K562 (cell line): ENCODE measurements around the gene LRRC3. TPM values are rescaled to one million over a fixed set of nuclear protein-coding genes. Genes with fewer than 3 reads are reported as not detected.
"Not testable (repeated sequence)": the region's sequence is repeated elsewhere in the genome, so short reads cannot be mapped to it uniquely, and the experiment has no call there.

Experiments
- ATAC-seq: fragments of 200-7000 bp; cut with Tn5 transposase; 3 replicates; pipeline ENCODE4 v1.9.1; 2020; ENCODE audit warnings: moderate library complexity
- BruUV-seq: library from RNA; stranded (reverse); fragments of 400-500 nt; replicated peaks from 2 replicates; lab custom pipeline; 2021; lab: Mats Ljungman, UMichigan
- CTCF ChIA-PET: fragments of 300-600 bp; formaldehyde crosslinking; extraction: SDS; loops from one replicate; lab custom pipeline; 2021; ENCODE audit warnings: low intra/inter-chr PET ratio; lab: Yijun Ruan, JAX
- POLR2A ChIA-PET: fragments of 300-600, 350-650 bp; sonication (Branson Sonifier 250); formaldehyde crosslinking; extraction: SDS; loops from one replicate; lab custom pipeline; 2021; ENCODE audit warnings: antibody characterized with exemption, inconsistent platforms; lab: Yijun Ruan, JAX
- DNase-seq, 4 experiments: peaks; one replicate each; pipeline versions ENCODE4 v3.0.0 to v3.0.0-alpha.2; 2011 to 2018; ENCODE audit warnings: low spot score in 3 of 4, mixed read lengths in 3 of 4; ENCODE audit errors: extremely low read depth in 1 of 4
- FAIRE-seq: peaks from 2 replicates; lab custom pipeline; 2011; peaks lifted over from hg19 to GRCh38; lab: Jason Lieb, UNC
- H2AFZ ChIP-seq: 2 replicates; pipeline ENCODE4 v1.6.0; 2011; ENCODE audit warnings: low read depth, low read length, control low read depth, inconsistent platforms
- H3K27ac ChIP-seq: fragments of 200-600 bp; 3 replicates; pipeline ENCODE4 v1.8.0; 2011; ENCODE audit warnings: low read depth, mild to moderate bottlenecking, control low read depth, inconsistent platforms, low read length, moderate library complexity, mixed read lengths; ENCODE audit errors: extremely low read depth
- H3K27me3 ChIP-seq, 2 experiments: fragments of 300-600 bp in 1 of 2; 2 replicates in 1 of 2; 3 replicates in 1 of 2; pipeline versions ENCODE4 v1.6.0 to v1.8.0; 2011; ENCODE audit warnings: inconsistent platforms in 2 of 2, low read length in 2 of 2, mild to moderate bottlenecking in 1 of 2, mixed read lengths in 1 of 2, moderate library complexity in 1 of 2; ENCODE audit not compliant: control insufficient read depth in 2 of 2, insufficient read depth in 2 of 2
- H3K36me3 ChIP-seq: fragments of 300-600 bp; 3 replicates; pipeline ENCODE4 v1.8.0; 2011; ENCODE audit warnings: mild to moderate bottlenecking, low read length, inconsistent platforms; ENCODE audit not compliant: control insufficient read depth, insufficient read depth
- H3K4me1 ChIP-seq, 2 experiments: fragments of 200-600 bp in 1 of 2; replicated peaks in 1 of 2; 2 replicates in 1 of 2; 3 replicates in 1 of 2; pipeline versions ENCODE4 v1.5.1 to v1.8.0; 2011; ENCODE audit warnings: inconsistent platforms in 2 of 2, low read length in 2 of 2, mild to moderate bottlenecking in 1 of 2, mixed read lengths in 1 of 2, moderate library complexity in 1 of 2; ENCODE audit not compliant: control insufficient read depth in 2 of 2, insufficient read depth in 2 of 2
- H3K4me2 ChIP-seq: 2 replicates; pipeline ENCODE4 v1.6.1; 2011; ENCODE audit warnings: low read length, control low read depth, inconsistent platforms, mixed read lengths; ENCODE audit not compliant: insufficient read depth
- H3K4me3 ChIP-seq: fragments of 200-600 bp; sonication (generic), shearing (Covaris generic); 2 replicates; pipeline ENCODE4 v1.5.1; 2016; ENCODE audit warnings: control low read depth, inconsistent platforms
- H3K79me2 ChIP-seq: fragments of 200-600 bp; 3 replicates; pipeline ENCODE4 v1.8.0; 2011; ENCODE audit warnings: low read length, inconsistent platforms; ENCODE audit not compliant: control insufficient read depth, insufficient read depth
- H3K9ac ChIP-seq, 2 experiments: 2 replicates each; pipeline versions ENCODE4 v1.6.0 to v1.6.1; 2011; ENCODE audit warnings: low read depth in 2 of 2, low read length in 2 of 2, control low read depth in 1 of 2, inconsistent platforms in 1 of 2, mild to moderate bottlenecking in 1 of 2, mixed read lengths in 1 of 2; ENCODE audit not compliant: insufficient read depth in 1 of 2
- H3K9me1 ChIP-seq: one replicate; pipeline ENCODE4 v1.6.0; 2011; ENCODE audit warnings: inconsistent platforms, mild to moderate bottlenecking, low read length, moderate library complexity; ENCODE audit not compliant: control insufficient read depth, insufficient read depth
- H3K9me3 ChIP-seq: replicated peaks from 2 replicates; pipeline ENCODE4 v1.5.1; 2011; ENCODE audit warnings: low read depth, low read length, inconsistent platforms; ENCODE audit not compliant: control insufficient read depth, insufficient read depth
- H4K20me1 ChIP-seq: replicated peaks from 2 replicates; pipeline ENCODE4 v1.6.1; 2011; ENCODE audit warnings: low read length, inconsistent platforms, mixed read lengths; ENCODE audit not compliant: control insufficient read depth, insufficient read depth
- AFF4 ChIP-seq: sonication (generic); formaldehyde crosslinking; IDR thresholded peaks from 2 replicates; pipeline ENCODE4 v1.8.0; 2023; ENCODE audit warnings: mild to moderate bottlenecking, missing genetic modification reagents
- E2F1 ChIP-seq: sonication (generic); formaldehyde crosslinking; IDR thresholded peaks from 2 replicates; pipeline ENCODE4 v1.8.1; 2023; ENCODE audit warnings: mild to moderate bottlenecking, missing genetic modification reagents, moderate library complexity
- MCM5 ChIP-seq: fragments of 450-650 bp; IDR thresholded peaks from 2 replicates; pipeline ENCODE4 v1.6.1; 2016; ENCODE audit warnings: low read depth
- NRF1 ChIP-seq, 2 experiments: fragments of 450-650 bp; IDR thresholded peaks in 1 of 2; conservative IDR thresholded peaks in 1 of 2; 2 replicates each; pipeline ENCODE4 v1.6.1; 2014; ENCODE audit warnings: mild to moderate bottlenecking in 2 of 2
- SETDB1 ChIP-seq: IDR thresholded peaks from one replicate; pipeline ENCODE4 v1.6.1; 2012; ENCODE audit warnings: low read length, control low read depth, inconsistent platforms
- ZNF586 ChIP-seq: fragments of 450-650 bp; formaldehyde crosslinking; conservative IDR thresholded peaks from 2 replicates; pipeline ENCODE4 v1.4.0; 2020; ENCODE audit warnings: mild to moderate bottlenecking, moderate library complexity
- whole genome bisulfite sequencing: fragments of 100-300 bp; shearing (Covaris generic); methylation state at CpG from one replicate; pipeline ENCODE4 v1.1.6; 2016; ENCODE audit warnings: low coverage, mixed read lengths; ENCODE audit not compliant: insufficient coverage; ENCODE audit errors: missing lambda C conversion rate; 5-methylcytosine and 5-hydroxymethylcytosine counted together
- in situ Hi-C: fragments of 300-500 bp; cut with MboI; formaldehyde crosslinking; loops from 4 replicates; pipeline ENCODE4 v1.15.0; 2018; ENCODE audit warnings: inconsistent platforms, mixed read lengths
- intact Hi-C: fragments of 100-400 bp; cut with micrococcal nuclease; formaldehyde crosslinking; loops from 2 replicates; pipeline ENCODE4 v1.14.2; 2022
- polyA plus RNA-seq, 8 experiments: library from polyadenylated mRNA; depleted of rRNA in 4 of 8; stranded (reverse) in 5 of 8; unstranded in 3 of 8; fragments of >200 nt; fragmentation: Nextera tagmentation in 2 of 8; fragmentation: Illumina TruSeq in 1 of 8; extraction: Ambion mirVana in 2 of 8; extraction: Trizol in 1 of 8; gene quantifications; 2 replicates each; pipeline versions ENCODE4 v1.2.1 to v1.2.3, GENCODE V29; 2011 to 2014; ENCODE audit warnings: inconsistent platforms in 1 of 8, missing spikeins in 1 of 8
- total RNA-seq, 7 experiments: library from RNA; depleted of rRNA in 6 of 7; stranded (reverse); fragments of >200 nt in 6 of 7; fragmentation: Illumina TruSeq in 2 of 7; extraction: Trizol in 2 of 7; gene quantifications; 2 replicates each; pipeline versions ENCODE4 v1.2.1 to v1.2.3, GENCODE V29; 2011 to 2021; ENCODE audit warnings: low replicate concordance in 1 of 7

LRRC3 gene
- total and polyA plus RNA-seq, 9 of the 15 experiments (the other 6 are each of a cell fraction or from before 2014, with no cell fraction given): 0.04 TPM; not detected in 7

GRCh38 chr21:44502171-44502958 is 47.1 kb downstream of the LRRC3 start (continued):
- TF ChIP-seq AFF4 (no peak), E2F1 (CRISPR knock-in tag) (no peak), NRF1 (conservative IDR thresholded peaks at IDR 0.05 in 1 of 2, IDR thresholded peaks at IDR 0.05 in 1 of 2) (no peak), SETDB1 (no peak), ZNF586 (CRISPR knock-in tag) (no peak), MCM5 (no peak)

GRCh38 chr21:44503006-44503889 is 47.9 kb downstream of the LRRC3 start:
- BruUV-seq, ATAC-seq, H3K79me2 ChIP-seq, H4K20me1 ChIP-seq, H3K4me2 ChIP-seq, H3K27ac ChIP-seq, CTCF ChIA-PET, DNase-seq, H3K4me3 ChIP-seq, H3K9ac ChIP-seq, H3K36me3 ChIP-seq, H2AFZ ChIP-seq, H3K9me3 ChIP-seq, H3K9me1 ChIP-seq, intact Hi-C loops, FAIRE-seq: not testable (repeated sequence)
- POLR2A ChIA-PET: interaction anchor here (0.9 to 1.3 kb wide), 2 partner anchors 9 to 12 kb away, joined by 3 to 4 read pairs; no protein-coding TSS in a partner anchor
- in situ Hi-C loops: loop anchor here (10.0 kb wide), 1 partner anchor 432 kb away; no protein-coding TSS in a partner anchor
- WGBS: 3% methylated on average over 19 of the region's 44 CpGs
- peaks cover 0 to 37% of the 10 kb centered on the region in 2 experiments; a peak in 3 of 5 replicates for H3K4me1 ChIP-seq
- peaks cover 70 to 85% of the 10 kb centered on the region in 2 experiments for H3K27me3 ChIP-seq
